Upper lobe of left lung (tissue), 4 donors: ENCODE measurements around the gene MARCO.

Experiments
- CTCF ChIP-seq, 6 experiments: fragments of 450-650 bp in 4 of 6; fragments of 200-600 bp in 2 of 6; sonication (generic) in 2 of 6; IDR thresholded peaks; one replicate each; pipeline ENCODE4 v1.5.1; 2016 to 2019; ENCODE audit warnings: antibody characterized with exemption in 6 of 6
- EP300 ChIP-seq, 4 donors: sonication (generic); formaldehyde crosslinking; IDR thresholded peaks; one replicate each; pipeline ENCODE4 v1.5.1; 2017; ENCODE audit warnings: antibody characterized with exemption in 4 of 4, control low read depth in 2 of 4

DNA sequence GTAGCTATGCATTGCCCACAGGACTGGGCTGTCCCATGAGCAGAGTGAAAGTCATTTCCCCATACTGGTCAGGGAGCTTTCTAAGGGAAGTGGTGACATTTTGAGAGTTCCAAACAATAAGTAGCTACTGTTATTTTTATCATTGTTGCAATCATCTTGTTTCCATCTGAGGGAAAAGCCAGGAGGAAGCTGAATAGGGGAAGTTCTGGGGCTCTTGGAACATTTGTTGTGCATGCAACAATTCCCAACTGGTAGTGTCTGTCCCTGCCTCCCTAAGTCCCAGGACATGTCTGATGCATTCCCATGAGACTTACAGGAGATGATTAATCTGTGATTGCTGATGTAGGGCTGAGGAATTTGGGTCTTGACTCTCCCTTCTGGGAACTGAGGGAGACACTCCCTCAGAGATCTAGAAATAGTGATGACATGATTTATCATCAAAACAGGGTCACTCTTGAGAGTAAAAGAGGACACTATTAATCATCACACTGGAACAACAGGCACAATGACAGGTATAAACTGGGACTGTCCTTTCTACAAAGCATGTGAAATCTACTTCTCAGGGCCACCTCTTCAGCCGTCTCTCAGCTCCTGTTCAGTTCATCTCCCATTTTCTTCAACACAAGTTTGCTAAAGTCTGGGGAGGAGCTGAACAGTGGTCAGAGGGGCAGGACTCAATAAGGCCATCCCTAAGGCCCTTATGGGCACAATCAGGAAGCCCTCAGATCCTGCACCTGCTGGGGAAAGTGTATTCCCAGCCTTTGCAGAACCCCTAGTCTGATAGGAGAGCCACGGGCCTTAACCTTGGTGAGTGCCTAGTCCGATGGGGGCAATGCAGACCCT lies 28.0 kb upstream of the MARCO start:
- no peak for TF ChIP-seq CTCF (IDR thresholded peaks at IDR 0.05)
- no peak for TF ChIP-seq EP300 (IDR thresholded peaks at IDR 0.05)
